Midbrain (tissue), 1 donor: ENCODE data around the gene DLGAP1.

Source experiments
- DNase-seq: peaks from one replicate; lab custom pipeline; 2025; lab: John Stamatoyannopoulos, UW

Gene DLGAP1

GRCh38 chr18:3985664-3986063 lies 469.4 kb downstream of the DLGAP1 start:
- no peak for DNase-seq

- DNase-seq: no peak
Observed at GRCh38 chr18:3985020-3985419, 470.1 kb downstream of the DLGAP1 start.

- no peak for DNase-seq
Observed at GRCh38 chr18:3984163-3984757, 470.8 kb downstream of the DLGAP1 start.

- DNase-seq: no peak
Observed at GRCh38 chr18:3983351-3983969, 471.6 kb downstream of the DLGAP1 start.

- no peak for DNase-seq
Observed at GRCh38 chr18:3982541-3982940, 472.6 kb downstream of the DLGAP1 start.

- DNase-seq: no peak
Observed at GRCh38 chr18:3979024-3979423, 476.1 kb downstream of the DLGAP1 start.

- peak; percentile 28 for DNase-seq
Observed at GRCh38 chr18:3973191-3973850, 481.8 kb downstream of the DLGAP1 start.

- DNase-seq: no peak
Observed at GRCh38 chr18:3972291-3972930, 482.7 kb downstream of the DLGAP1 start.

- DNase-seq: no peak
Observed at GRCh38 chr18:3970929-3971328, 484.2 kb downstream of the DLGAP1 start.

- no peak for DNase-seq
Observed at GRCh38 chr18:3967359-3968180, 487.5 kb downstream of the DLGAP1 start.

GRCh38 chr18:3966642-3967358 lies 488.3 kb downstream of the DLGAP1 start:
- DNase-seq: no peak

- no peak for DNase-seq
Observed at GRCh38 chr18:3966246-3966641, 488.9 kb downstream of the DLGAP1 start.

- no peak for DNase-seq
Observed at GRCh38 chr18:3960977-3961376, 494.1 kb downstream of the DLGAP1 start.

- no peak for DNase-seq
Observed at GRCh38 chr18:3960142-3960541, 495.0 kb downstream of the DLGAP1 start.

- DNase-seq: no peak
Observed at GRCh38 chr18:3952031-3952430, 503.1 kb downstream of the DLGAP1 start.

GRCh38 chr18:3950668-3951404 lies 504.3 kb downstream of the DLGAP1 start:
- no peak for DNase-seq

- DNase-seq: no peak
Observed at GRCh38 chr18:3948958-3949357, 506.1 kb downstream of the DLGAP1 start.

GRCh38 chr18:3947383-3947782 lies 507.7 kb downstream of the DLGAP1 start:
- no peak for DNase-seq

GRCh38 chr18:3935305-3935704 lies 519.8 kb downstream of the DLGAP1 start:
- no peak for DNase-seq

GRCh38 chr18:3932276-3932675 lies 522.8 kb downstream of the DLGAP1 start:
- no peak for DNase-seq
